ENCODE data around the gene NABP1. TPM values are rescaled to one million over a fixed set of nuclear protein-coding genes. Genes with fewer than 3 reads are reported as not detected.

The NABP1 gene
- total RNA-seq, 1 experiment from 2014 or later, result 1.9 TPM

GRCh38 chr2:191730263-191730662, 52.3 kb downstream of the NABP1 start:
- in situ Hi-C loops (cut with HindIII; ENCODE audit: low sequenced_read_pairs), result no loop called here
- no peak for DNase-seq (ENCODE audit: low spot score)

Other genes starting within 250 kb of the NABP1 start
- 0.80 and 3.2 TPM in 2 replicates for gene CAVIN2, start 169.0 kb downstream of the NABP1 start, total RNA-seq (2014; rRNA removed; shearing (Covaris generic))

Data from G401 (cell line).